GM18519 (cell line): ENCODE results near the gene KIF18A.
"Not testable (repeated sequence)": the region's sequence is repeated elsewhere in the genome, so short reads cannot be mapped to it uniquely, and the experiment has no call there.

Source experiments
- ATAC-seq: cut with Tn5 transposase; IDR thresholded peaks from one replicate; pipeline ENCODE4 v1.9.1; 2021; ENCODE audit warnings: mild to moderate bottlenecking, moderate library complexity; ENCODE audit not compliant: unreplicated experiment, low FRiP score

KIF18A gene

GRCh38 chr11:28107750-28108618 lies at the start of gene KIF18A, which contains the start of gene METTL15:
Gene KIF18A (minus strand): TSS chr11:28108156. CDS start chr11:28097947, 10,209 bp downstream.
Gene METTL15 (plus strand): TSS chr11:28108388. CDS start chr11:28113335, 4,947 bp downstream.
- ATAC-seq = peak; percentile 96

GRCh38 chr11:28153586-28153985 lies 45.6 kb upstream of the KIF18A start:
- ATAC-seq = no peak

GRCh38 chr11:28152743-28153142 lies 44.8 kb upstream of the KIF18A start:
- no peak for ATAC-seq

- no peak for ATAC-seq
Observed at GRCh38 chr11:28146123-28146751, 38.3 kb upstream of the KIF18A start.

- ATAC-seq = no peak
Observed at GRCh38 chr11:28144808-28145207, 36.9 kb upstream of the KIF18A start.

GRCh38 chr11:28142724-28143123 lies 34.8 kb upstream of the KIF18A start:
- ATAC-seq = no peak

- ATAC-seq = no peak
Observed at GRCh38 chr11:28140689-28141455, 32.9 kb upstream of the KIF18A start.

- no peak for ATAC-seq
Observed at GRCh38 chr11:28139841-28140415, 32.0 kb upstream of the KIF18A start.

- ATAC-seq = no peak
Observed at GRCh38 chr11:28137832-28138231, 29.9 kb upstream of the KIF18A start.

- no peak for ATAC-seq
Observed at GRCh38 chr11:28137366-28137765, 29.4 kb upstream of the KIF18A start.

- not testable (repeated sequence) for ATAC-seq
Observed at GRCh38 chr11:28136157-28136556, 28.2 kb upstream of the KIF18A start.

- ATAC-seq = no peak
Observed at GRCh38 chr11:28133146-28133545, 25.2 kb upstream of the KIF18A start.

- ATAC-seq = no peak
Observed at GRCh38 chr11:28132548-28132947, 24.6 kb upstream of the KIF18A start.

- no peak for ATAC-seq
Observed at GRCh38 chr11:28123151-28123581, 15.2 kb upstream of the KIF18A start.

- ATAC-seq = no peak
Observed at GRCh38 chr11:28117712-28118111, 9.8 kb upstream of the KIF18A start.

- no peak for ATAC-seq
Observed at GRCh38 chr11:28114731-28115130, 6.8 kb upstream of the KIF18A start.

GRCh38 chr11:28114116-28114515 lies 6.2 kb upstream of the KIF18A start:
- no peak for ATAC-seq

- no peak for ATAC-seq
Observed at GRCh38 chr11:28110821-28111200, 2.9 kb upstream of the KIF18A start.

GRCh38 chr11:28110108-28110820 lies 2.3 kb upstream of the KIF18A start:
- peak; percentile 21 for ATAC-seq

- ATAC-seq = no peak
Observed at GRCh38 chr11:28108958-28109357, 1.0 kb upstream of the KIF18A start.
